GM12801 (cell line): Measurements from ENCODE around the gene DCLK1.

Experiments
- CTCF ChIP-seq: IDR thresholded peaks from one replicate; pipeline ENCODE4 v1.5.1; 2011; ENCODE audit warnings: control low read depth; ENCODE audit not compliant: insufficient read length; ENCODE audit errors: extremely low read depth

DCLK1 gene

GRCh38 chr13:36086117-36086516 is 45.1 kb downstream of the DCLK1 start:
- TF ChIP-seq CTCF: no peak

- TF ChIP-seq CTCF: no peak
Measured at GRCh38 chr13:36084131-36084530, 47.1 kb downstream of the DCLK1 start.

- TF ChIP-seq CTCF: no peak
Measured at GRCh38 chr13:36082806-36083205, 48.4 kb downstream of the DCLK1 start.

GRCh38 chr13:36082396-36082795 is 48.8 kb downstream of the DCLK1 start:
- TF ChIP-seq CTCF: no peak

- no peak for TF ChIP-seq CTCF
Measured at GRCh38 chr13:36076211-36076610, 55.0 kb downstream of the DCLK1 start.

GRCh38 chr13:36074659-36075058 is 56.5 kb downstream of the DCLK1 start:
- no peak for TF ChIP-seq CTCF

- no peak for TF ChIP-seq CTCF
Measured at GRCh38 chr13:36072152-36072935, 58.8 kb downstream of the DCLK1 start.
